ENCODE results near the gene GABRB1.

GABRB1 gene

DNA sequence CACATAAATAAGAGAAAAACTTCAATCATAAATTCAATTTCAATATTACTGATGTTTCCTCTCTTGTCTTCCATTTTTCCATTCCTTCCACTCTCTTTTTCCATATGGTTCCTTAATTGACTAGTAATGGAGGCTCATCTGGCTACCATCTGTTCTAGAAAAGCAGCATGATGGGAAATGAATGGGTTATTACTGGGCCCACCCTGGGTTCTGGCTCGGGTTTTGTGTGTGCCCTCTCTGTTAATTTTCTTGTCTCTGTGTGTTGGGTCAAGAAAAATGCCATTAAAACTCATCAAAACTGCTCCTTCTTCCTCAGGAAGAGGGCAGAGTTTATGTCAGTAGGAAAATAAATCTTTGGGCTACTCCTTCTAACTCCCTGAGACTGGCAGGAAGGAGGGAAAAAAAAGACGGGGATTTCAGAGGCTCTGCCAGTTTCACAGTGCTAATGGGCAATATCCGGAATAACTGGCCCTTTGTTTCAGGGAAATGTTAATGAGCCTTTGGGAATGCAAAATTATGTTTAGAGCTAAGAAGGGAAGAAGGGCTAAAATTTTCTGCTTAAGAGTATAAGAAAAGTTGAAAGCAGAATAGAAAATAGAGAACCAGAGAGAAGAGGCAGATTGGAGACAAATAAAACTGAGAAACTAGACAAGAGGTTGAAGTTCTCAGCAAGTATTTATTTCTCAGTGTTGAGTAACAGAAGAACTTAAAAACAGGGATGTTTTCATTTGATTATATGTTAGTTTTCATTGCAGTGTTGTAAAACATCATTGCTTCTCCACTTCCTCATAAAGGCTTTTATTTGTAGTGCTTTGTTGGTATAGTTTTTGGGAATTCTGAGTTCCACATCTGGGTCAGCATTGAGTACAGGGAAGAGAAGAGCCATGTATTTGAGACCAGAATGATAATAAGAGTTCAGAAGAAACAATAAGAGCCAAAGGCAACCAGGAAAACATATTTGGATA, 19.7 kb downstream of the GABRB1 start:
- DNase-seq = no peak

DNA sequence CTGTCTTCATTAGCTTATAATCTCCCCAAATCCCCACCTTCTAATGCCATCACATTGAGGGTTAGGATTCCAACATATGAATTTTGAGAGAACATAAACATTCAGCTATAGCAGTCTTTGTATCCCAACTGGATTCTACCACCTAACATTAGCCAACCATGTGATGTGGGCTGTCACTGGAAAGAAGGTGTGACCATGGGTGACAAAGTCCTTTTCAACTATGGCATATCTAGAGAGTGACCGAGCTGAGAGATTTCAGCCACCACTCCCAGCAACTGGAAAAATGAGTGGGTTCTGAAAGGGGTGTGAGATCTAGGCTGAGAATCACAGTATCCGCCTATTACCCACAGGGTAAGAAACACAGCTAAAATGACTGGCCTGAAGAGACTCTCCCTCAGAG, 22.1 kb downstream of the GABRB1 start:
- no peak for DNase-seq

DNA sequence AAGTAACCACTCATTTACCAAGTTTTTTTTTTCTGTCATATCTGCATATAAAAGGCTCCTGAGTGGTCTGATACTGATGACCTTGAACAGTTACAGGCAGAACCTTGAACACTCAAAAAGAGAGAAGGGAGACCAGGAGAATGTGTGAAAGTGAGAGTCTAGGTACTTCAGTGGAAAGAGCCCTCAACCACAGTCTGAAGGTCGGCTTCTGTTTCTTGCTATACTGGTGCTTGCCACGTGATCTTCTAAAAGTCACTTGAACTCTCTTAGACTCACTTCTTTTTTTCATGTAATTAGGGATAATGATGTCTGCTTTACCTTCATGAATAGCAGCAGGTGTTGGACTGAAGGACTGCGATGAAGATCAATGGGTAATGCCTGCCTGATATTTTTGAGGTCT, 22.8 kb downstream of the GABRB1 start:
- DNase-seq = no peak

DNA sequence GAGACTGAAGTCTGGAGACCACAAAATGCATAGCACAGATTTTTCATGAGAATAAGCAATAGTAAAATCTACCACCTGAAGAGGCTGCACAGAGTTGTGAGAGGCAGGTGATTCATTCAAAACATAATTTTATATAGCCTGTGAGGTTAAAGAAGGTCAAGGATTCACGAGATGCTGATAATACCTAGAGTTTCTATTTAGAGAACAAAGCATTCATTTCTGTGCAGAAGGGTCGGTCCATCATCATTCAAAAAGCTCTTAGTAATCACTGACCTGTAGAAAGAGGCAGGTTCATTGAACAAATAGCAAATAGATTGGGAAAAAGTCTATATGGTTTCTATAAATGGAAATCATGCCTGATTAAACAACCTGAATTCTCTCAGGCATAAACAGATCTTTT, 26.6 kb downstream of the GABRB1 start:
- DNase-seq = no peak

DNA sequence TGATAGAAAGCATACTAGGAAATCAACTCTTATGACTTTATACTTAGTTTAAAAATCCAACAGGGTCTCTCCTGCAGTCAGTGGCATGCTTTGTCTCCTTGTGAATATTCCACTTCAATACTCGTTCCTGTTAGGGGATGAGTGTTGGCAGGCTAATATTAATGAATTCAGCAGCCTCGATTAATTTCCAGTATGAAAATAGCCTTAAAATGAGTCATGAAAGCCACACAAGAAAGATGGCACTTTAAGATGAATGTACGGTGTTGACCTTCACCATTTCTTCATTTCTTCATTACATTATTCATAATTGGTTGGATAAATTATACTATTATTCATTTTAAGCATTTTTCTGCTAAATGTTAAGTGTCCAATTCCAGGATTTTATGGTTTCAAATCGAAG, 29.2 kb downstream of the GABRB1 start:
- DNase-seq = no peak

DNA sequence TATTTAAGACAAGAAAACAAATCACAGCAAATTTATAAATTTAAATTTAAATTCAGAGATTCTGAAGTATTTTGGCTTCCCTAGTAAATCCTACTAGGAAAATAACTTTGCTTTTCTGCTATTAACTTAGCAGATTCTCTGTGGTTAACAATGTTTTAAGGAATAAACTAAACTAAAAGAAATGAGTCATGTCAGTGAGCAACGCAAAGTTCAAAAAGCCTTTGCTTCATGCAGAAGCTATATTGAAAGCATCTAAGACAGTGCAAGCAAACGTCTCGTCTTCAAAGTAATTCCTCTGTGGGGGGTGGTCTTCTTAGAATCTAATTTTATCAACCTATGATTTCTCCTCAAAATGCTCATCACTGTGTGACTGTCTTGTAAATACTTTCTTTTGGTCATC, 30.1 kb downstream of the GABRB1 start:
- no peak for DNase-seq

DNA sequence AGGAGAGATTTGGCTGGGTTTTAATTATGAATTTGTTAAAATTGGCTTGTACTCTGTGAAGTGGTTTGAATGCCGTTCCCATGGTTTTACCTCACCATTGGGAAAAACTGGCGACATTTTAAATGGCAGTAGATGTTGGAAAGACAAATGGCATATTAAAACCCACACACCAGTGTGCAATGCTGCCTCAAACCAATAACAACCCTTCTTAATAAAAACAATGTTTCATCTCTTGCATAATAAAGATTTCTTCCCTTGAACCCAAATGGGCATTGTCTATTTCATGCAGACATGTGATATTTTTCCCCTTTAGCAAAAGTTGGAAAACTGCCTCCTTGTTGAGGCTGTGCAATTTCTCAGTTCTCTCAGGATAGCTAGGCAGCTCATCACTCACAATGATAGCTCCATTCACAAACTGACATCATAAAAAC, 33.7 kb downstream of the GABRB1 start:
- DNase-seq = no peak

DNA sequence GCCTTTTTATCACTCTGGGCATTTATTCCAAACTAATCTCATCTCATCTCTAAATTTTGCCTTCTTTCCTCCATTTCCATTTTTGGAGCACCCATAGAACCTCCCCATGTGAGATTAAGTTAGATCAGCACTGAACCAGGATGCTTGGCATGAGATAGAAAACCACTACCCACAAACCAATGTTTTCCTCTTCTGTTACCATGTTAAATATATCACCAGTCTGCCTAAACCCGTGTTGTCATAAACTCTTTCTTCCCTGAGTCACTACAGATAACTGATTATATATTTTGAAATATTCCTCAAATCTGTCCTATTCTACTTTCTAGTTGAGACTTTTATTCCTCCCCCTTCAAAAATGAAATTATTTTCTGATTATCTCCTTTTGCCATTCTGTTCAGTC, 37.6 kb downstream of the GABRB1 start:
- DNase-seq = no peak

DNA sequence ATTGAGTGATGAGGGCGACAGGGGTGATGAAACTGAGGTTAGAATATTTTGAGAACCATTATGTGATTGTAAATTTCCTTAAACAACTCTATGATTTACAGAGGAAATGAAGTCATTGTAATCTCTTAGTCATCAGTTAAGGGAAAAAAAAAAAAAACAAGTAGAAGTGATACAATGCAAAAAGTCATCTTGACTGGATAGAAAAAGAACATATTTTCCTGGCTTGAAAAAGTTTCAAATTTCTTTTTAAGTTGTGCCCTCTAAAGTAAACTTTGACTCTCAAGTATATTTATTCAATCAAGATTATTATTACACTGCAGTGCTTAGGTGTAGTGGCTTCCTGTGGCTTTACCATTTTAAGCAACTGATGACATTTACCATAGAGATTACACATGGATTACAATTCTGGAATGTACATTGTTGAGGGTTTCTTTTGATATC, 40.6 kb downstream of the GABRB1 start:
- no peak for DNase-seq

DNA sequence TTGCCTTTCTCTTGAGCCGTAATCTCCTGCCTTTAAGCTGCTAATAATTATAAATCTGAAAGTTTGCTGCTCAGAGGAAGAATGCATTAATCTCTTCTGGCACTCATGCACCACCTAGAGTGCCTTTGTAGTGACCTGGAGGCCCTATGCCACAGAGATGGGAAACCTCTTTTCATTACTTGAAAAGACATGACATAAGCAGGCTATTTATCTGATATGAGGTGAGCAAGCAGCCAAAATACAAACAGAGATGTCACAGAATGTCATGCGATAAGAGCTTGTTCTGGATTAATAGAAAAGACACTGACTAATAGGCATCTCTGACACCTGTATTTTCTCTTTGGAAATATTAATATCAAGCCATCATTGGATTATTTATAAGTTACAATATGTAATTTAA, 42.3 kb downstream of the GABRB1 start:
- DNase-seq = no peak

DNA sequence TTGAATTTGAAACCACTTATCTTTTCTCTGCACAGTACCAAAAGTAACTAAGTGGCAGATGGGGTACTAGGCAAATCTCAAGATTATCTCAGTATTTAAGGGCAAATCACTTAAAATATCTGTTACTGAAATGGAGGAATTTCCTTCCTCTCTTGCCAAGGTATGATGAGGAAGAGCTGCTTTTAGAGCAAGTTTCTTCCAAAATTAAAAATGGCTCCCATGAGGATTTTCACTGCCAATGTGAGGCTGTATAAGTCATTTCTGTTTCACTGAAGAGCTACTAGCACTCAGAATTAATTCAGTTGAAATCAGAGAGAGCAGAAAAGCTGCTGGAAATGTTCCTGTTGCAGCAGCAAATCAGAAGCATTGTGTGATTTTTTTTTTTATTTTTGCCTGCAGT, 43.4 kb downstream of the GABRB1 start:
- no peak for DNase-seq

DNA sequence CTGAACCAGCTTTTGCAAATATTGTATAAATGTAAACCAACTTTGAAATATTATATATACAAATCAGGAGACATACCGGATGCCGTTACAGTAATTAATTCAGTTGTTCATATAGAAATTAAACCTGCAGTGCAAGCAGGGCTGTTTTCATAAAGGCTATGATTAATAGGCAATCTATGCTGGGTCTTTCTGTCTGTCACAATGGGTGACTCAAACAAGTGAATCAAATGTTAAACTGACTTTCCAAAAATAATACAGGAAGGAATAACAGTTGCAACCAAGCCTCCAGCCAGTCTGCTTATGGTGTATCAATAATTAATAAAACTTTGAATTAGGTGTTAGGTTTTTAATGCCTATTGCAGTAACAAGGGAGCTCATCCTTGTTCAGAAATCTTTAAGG, 43.9 kb downstream of the GABRB1 start:
- no peak for DNase-seq

DNA sequence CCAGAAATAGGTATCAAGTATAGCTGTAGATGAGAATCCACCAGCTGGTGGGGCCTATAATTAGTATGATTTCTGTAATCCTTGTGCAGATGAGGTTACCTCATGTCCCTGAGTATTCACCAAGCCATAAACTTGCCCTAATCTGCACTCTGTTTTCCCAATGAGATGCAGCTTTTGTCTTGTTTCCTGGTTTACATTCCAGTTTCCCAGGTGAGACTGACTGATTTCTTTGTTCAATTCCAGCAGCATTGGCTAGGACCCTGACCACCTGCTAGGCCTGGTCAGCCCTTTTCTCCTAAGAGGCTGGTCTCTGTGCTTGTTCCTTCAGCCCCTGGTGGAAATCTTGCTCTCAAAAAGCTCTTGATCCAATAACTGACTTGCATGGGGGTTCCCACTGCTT, 44.6 kb downstream of the GABRB1 start:
- no peak for DNase-seq

DNA sequence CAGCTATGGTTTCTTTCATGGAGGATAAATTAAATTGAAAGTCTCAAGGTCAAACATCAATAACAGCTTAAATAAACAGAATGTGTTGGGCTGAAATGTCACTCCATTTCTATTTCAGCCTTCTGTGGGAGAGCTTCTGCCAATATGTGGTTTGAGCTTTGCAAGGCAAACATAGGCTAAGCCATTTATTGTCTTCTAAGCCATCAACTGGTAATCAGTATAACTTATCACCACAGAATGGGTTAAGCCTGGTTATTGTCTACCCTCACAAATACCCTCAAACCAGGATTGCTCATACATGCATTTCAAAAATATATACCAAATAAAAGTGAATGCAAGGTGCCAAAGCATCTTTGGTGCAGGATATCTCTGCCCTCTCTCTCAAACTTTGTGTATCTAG, 52.7 kb downstream of the GABRB1 start:
- no peak for DNase-seq

DNA sequence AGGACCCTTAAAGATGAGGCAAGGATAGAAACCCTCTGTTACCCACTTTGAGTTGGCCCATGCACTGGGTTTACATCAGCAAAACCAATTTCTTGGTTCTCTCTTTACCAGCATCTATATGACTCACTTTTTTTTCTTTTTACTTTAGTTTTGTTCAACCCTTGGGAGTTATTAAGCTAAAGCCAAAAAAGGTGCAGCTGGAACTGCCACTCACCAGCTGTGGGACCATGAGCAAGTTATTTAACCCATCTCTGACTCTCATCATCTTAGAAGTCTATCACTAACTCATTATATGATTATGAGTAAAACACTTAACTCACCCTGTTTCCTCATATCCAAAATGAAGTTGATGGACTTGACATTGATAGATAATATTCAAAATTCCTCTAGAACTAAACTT, 53.4 kb downstream of the GABRB1 start:
- no peak for DNase-seq

DNA sequence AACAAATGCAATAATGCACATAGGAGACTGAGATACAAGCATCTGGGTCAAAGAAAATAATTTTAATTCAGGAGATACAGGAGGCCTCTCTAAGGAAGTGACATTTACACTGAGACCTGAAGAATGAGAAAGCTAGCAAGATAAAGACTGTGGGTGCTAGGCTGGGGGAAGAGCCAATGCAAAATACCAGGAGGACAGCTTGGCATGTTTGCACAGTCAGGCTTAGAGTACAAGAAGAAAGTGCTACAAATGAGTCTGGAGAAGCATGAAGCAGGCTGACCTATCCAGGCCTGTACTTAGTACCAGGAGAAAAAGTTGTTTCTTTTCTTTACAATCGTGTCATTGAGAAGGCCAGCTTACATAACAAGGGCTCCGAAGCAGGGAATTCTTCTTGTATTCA, 56.9 kb downstream of the GABRB1 start:
- DNase-seq = no peak

DNA sequence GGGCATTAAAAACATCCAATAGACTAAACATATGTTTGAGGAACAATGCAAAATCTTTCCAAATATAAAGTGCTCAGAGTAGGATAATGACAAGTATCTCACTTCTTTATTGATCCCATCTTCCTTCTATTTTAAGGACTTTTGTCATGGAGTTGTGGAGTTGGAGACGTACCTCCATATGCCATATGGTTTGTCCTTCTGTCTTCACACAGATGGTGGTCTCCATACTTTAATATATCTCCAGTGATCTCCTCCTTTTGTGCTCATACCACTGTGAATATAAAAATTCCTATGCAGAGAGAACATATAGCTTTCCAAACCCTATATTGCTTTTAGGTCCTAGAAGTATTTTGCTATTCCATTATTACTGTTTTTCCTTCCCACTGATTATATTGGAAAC, 64.5 kb downstream of the GABRB1 start:
- no peak for DNase-seq

DNA sequence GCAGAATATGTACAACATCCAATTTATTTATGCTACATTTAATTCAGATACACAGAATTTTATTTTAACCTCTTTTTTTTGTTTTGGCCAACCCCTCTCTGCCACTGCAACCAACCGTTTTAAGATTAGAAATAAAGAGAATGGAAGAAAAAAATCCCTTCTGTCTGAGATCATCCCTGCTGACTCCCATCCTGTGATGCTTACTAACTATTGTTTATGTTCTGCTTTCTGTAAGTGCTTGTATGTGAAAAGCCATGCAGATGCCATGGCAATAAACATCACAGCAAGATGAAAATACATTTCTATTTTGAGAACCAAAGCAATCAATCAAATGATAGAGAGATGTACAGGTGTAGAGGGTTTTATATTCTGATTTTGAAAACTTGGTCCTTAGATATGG, 70.1 kb downstream of the GABRB1 start:
- DNase-seq = no peak

DNA sequence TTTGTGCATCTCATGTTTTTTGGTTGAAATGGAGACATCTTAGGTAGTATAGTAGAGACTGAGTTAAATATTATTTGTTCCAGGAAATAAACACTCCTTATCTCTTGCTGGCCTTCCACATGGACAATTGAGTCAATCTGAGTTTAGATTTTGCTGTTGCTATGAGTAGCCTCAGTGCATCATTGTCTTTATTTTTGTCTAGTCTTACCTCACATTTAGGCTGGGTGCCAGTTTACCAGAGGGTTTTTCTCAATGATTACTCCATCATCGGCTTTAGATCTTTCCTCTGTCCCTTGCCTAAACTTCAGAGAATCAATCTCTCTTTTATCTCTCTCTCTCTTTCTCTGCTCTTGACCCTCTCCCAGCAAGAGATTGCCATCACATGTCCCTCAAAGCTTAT, 73.6 kb downstream of the GABRB1 start:
- no peak for DNase-seq

DNA sequence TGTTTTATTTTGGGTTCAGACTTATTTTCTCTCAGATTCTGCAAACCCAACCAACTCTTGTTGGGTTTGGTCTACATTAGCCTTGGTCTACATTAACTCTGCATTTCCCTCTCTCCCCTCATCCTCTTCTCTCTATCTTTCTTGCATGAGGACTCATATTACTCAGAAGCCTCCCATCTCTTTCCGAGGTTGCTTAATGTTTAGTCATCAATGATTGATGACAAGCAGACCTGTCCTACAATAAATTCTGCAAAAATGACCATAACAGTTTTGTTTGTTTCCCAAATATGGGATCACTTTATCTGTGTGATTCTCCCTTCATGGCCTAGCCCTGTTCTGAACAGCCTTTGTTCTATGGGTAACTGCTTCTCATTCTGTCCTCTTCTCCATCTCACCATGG, 75.2 kb downstream of the GABRB1 start:
- DNase-seq = no peak

DNA sequence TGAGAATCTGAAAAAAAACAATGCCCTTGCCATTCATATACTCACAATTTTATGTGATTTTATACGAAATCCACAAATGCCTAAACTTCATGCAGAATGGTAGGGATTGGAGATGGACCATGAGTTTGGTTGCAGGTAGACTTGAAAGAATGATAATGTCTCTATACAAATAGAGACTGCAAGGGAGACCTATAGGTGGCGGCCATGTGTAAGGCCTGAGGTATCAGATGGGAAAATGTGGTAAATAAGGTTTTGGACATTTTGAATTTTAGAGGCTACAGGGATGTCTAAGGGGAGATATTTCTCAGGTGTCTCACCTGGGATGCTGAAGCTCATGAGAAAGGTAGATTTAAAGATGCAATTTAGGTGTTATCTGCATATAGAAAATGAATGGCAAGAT, 78.0 kb downstream of the GABRB1 start:
- no peak for DNase-seq

DNA sequence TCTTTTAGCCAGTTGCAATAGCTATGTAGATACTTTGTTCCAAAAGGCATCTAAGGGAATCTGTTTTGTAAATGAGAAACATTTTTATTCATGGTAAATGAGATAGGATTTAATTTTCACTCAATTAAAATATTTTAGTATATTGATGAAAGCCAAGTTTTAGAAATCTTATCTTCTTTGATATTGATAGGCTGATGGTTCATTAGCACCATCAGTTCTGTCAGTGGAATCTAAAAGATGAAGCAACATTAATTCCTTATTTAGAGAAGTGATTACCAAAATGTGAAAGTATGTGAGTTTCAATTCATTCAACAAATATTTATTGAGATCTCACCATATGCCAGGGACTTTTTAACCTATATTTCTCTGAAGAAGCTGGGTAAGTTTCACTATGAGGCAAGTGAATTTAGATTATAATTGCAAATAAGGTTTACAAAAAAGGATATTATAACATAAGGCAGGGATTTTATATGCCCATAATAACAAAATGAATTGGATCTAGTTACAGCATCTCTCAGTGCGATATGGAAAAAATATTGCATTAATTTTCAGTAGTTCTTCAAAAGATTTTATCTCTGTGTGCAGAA, 79.3 kb downstream of the GABRB1 start:
- DNase-seq = no peak

DNA sequence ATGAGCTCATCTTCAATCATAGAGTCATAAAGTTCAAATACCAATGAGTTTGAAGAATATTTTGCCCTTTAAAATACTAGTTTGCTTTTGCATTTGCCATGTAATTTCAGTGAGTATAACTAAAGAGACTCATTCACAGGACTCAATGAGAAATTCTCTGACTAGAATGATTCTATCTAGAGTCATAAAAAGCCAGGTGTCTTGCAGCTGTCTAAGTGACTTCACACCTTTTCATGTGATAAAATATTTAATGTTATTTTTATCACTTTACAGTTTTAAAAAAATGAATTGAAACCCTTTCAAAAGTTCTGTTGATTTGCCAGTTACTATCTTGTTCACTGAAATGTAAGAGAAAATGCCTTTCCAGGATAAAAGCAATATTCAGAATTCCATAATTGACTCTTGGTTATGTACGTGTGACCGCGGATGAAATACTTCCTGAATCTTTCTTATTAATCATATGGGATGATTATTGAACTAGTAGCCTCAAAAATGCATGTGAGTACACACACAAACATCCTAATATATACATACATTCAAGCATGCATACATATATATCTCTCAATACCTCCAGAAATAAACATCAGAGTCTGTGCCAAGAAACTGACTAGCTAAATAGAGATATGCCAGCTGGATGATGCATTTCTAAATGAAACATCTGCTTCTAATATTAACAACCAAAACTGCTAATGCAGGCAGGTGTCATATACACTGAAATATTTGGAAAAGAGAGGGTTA, 87.0 kb downstream of the GABRB1 start:
- no peak for DNase-seq

DNA sequence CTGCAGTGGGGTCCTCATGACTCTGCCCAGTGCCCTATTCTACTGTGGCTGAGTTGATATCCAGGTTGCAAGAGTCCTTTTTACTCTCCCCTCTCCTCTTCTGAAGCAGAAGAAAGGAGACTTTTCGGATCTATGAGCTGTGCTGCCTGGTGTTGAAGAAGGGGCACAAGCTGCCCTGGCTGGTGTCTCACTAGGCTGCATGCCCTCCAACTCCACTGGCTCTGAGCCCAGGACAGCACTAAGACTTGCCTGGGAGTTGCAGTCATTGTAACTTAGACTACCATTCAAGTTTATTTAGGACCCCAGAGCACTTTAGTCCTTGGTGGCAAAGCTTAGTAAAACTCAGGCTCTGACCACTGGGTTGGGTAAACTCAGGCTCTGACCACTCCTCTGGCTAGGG, 89.4 kb downstream of the GABRB1 start:
- no peak for DNase-seq

Data from activated CD4-positive, alpha-beta T cell treated with anti-CD3 and anti-CD28 coated beads for 4 hours (primary cell).